K562 (cell line): Measurements from ENCODE around the gene MCL1. TPM values are rescaled to one million over a fixed set of nuclear protein-coding genes. Genes with fewer than 3 reads are reported as not detected.

ENCODE experiments used
- ATF6 ChIP-seq: sonication (generic); formaldehyde crosslinking; IDR thresholded peaks from 2 replicates; pipeline ENCODE4 v1.4.0; 2020; ENCODE audit warnings: mild to moderate bottlenecking, missing genetic modification reagents
- DACH1 ChIP-seq: fragments of 450-650 bp; IDR thresholded peaks from 2 replicates; pipeline ENCODE4 v1.6.1; 2018; ENCODE audit not compliant: partially characterized antibody
- E2F6 ChIP-seq, 2 experiments: IDR thresholded peaks; 2 replicates each; pipeline ENCODE4 v1.6.1; 2011; ENCODE audit warnings: borderline replicate concordance in 1 of 2, control low read depth in 1 of 2, low read depth in 1 of 2, low read length in 1 of 2, mild to moderate bottlenecking in 1 of 2, mixed read lengths in 1 of 2, moderate library complexity in 1 of 2; ENCODE audit not compliant: insufficient read depth in 1 of 2, insufficient read length in 1 of 2, poor library complexity in 1 of 2, severe bottlenecking in 1 of 2; ENCODE audit errors: extremely low read depth in 1 of 2
- ESRRA ChIP-seq: fragments of 450-650 bp; IDR thresholded peaks from 2 replicates; pipeline ENCODE4 v1.6.1; 2014; ENCODE audit warnings: low read depth, mild to moderate bottlenecking, moderate library complexity, borderline replicate concordance
- FIP1L1 ChIP-seq: fragments of 200-400 bp; formaldehyde crosslinking; IDR thresholded peaks from 2 replicates; pipeline ENCODE4 v1.6.1; 2018; ENCODE audit warnings: mild to moderate bottlenecking, low read depth, low read length; ENCODE audit not compliant: poor library complexity, severe bottlenecking
- MTA2 ChIP-seq: fragments of 450-650 bp; IDR thresholded peaks from 2 replicates; pipeline ENCODE4 v1.6.1; 2016; ENCODE audit warnings: low read depth
- PHF20 ChIP-seq: fragments of 450-650 bp; IDR thresholded peaks from 2 replicates; pipeline ENCODE4 v1.6.1; 2018; ENCODE audit not compliant: partially characterized antibody
- POLR2A ChIP-seq: fragments of 450-650 bp; conservative IDR thresholded peaks from 2 replicates; pipeline ENCODE4 v1.6.1; 2016
- PPARD ChIP-seq: fragments of 250-450 bp; sonication (Bioruptor Pico); IDR thresholded peaks from 2 replicates; pipeline ENCODE4 v1.8.0; 2022; ENCODE audit warnings: inconsistent platforms, mild to moderate bottlenecking, moderate library complexity
- REST ChIP-seq, 2 experiments: fragments of 450-650 bp; formaldehyde crosslinking in 1 of 2; IDR thresholded peaks; 2 replicates each; pipeline versions ENCODE4 v1.4.0 to v1.6.1; 2014 to 2020; ENCODE audit warnings: mild to moderate bottlenecking in 2 of 2, borderline replicate concordance in 1 of 2, low read depth in 1 of 2
- SMARCE1 ChIP-seq: fragments of 450-650 bp; IDR thresholded peaks from 2 replicates; pipeline ENCODE4 v1.7.1; 2016; ENCODE audit warnings: mild to moderate bottlenecking
- TOE1 ChIP-seq, 2 experiments: fragments of 450-650 bp in 1 of 2; sonication (generic) in 1 of 2; formaldehyde crosslinking in 1 of 2; IDR thresholded peaks; 2 replicates each; pipeline versions ENCODE4 v1.7.1 to v1.8.0; 2016 to 2022; ENCODE audit warnings: borderline replicate concordance in 2 of 2, mild to moderate bottlenecking in 2 of 2, antibody characterized with exemption in 1 of 2, inconsistent platforms in 1 of 2, low read depth in 1 of 2, missing genetic modification reagents in 1 of 2, moderate library complexity in 1 of 2
- TRIM28 ChIP-seq: fragments of 450-650 bp; IDR thresholded peaks from 2 replicates; pipeline ENCODE4 v1.6.1; 2017
- polyA plus RNA-seq, 8 experiments: library from polyadenylated mRNA; depleted of rRNA in 4 of 8; stranded (reverse) in 5 of 8; unstranded in 3 of 8; fragments of >200 nt; fragmentation: Nextera tagmentation in 2 of 8; fragmentation: Illumina TruSeq in 1 of 8; extraction: Ambion mirVana in 2 of 8; extraction: Trizol in 1 of 8; gene quantifications; 2 replicates each; pipeline versions ENCODE4 v1.2.1 to v1.2.3, GENCODE V29; 2011 to 2014; ENCODE audit warnings: inconsistent platforms in 1 of 8, missing spikeins in 1 of 8
- total RNA-seq, 7 experiments: library from RNA; depleted of rRNA in 6 of 7; stranded (reverse); fragments of >200 nt in 6 of 7; fragmentation: Illumina TruSeq in 2 of 7; extraction: Trizol in 2 of 7; gene quantifications; 2 replicates each; pipeline versions ENCODE4 v1.2.1 to v1.2.3, GENCODE V29; 2011 to 2021; ENCODE audit warnings: low replicate concordance in 1 of 7

The MCL1 gene
- total and polyA plus RNA-seq, 9 of the 15 experiments (the other 6 are each of a cell fraction or from before 2014, with no cell fraction given) = 27.1 to 224 (median 138) TPM

- TF ChIP-seq PHF20 = peak; percentile 30
- TF ChIP-seq TOE1 (IDR thresholded peaks at IDR 0.05; ENCODE audit: borderline replicate concordance) = no peak
- TF ChIP-seq TOE1 (CRISPR knock-in tag; IDR thresholded peaks at IDR 0.05; ENCODE audit: borderline replicate concordance, low read depth) = no peak
- TF ChIP-seq ATF6 (CRISPR knock-in tag) = no peak
- TF ChIP-seq ESRRA = no peak
- peak; percentile 42 for TF ChIP-seq REST (IDR thresholded peaks at IDR 0.05; ENCODE audit: borderline replicate concordance)
- no peak for TF ChIP-seq REST (CRISPR knock-in tag; IDR thresholded peaks at IDR 0.05; ENCODE audit: low read depth)
- TF ChIP-seq SMARCE1 = no peak
- TF ChIP-seq MTA2 = 0 out of 2 replicates have a peak, but pooled peaks have one; percentile 8
- TF ChIP-seq TRIM28 = no peak
- TF ChIP-seq POLR2A = peak; percentile 35
- peak in 1 of 2 experiments; percentile 63 for TF ChIP-seq E2F6 (IDR thresholded peaks at IDR 0.05; ENCODE audit: borderline replicate concordance in 1 of 2, extremely low read depth in 1 of 2, insufficient read depth in 1 of 2, insufficient read length in 1 of 2, low read depth in 1 of 2, low read length in 1 of 2, poor library complexity in 1 of 2, severe bottlenecking in 1 of 2)
- TF ChIP-seq DACH1 = peak; percentile 73
- no peak for TF ChIP-seq PPARD
- TF ChIP-seq FIP1L1 = no peak
These were observed 11.5 kb downstream of the MCL1 start (continued) for GRCh38 chr1:150567717-150568593.
